ENCODE data around the gene GRID1.

GRID1 gene

GRCh38 chr10:86073199-86073977 is 293.2 kb downstream of the GRID1 start:
- no peak for DNase-seq

- no peak for DNase-seq
Measured at GRCh38 chr10:86072413-86072812, 294.2 kb downstream of the GRID1 start.

- no peak for DNase-seq
Measured at GRCh38 chr10:86071758-86072157, 294.8 kb downstream of the GRID1 start.

- DNase-seq, result no peak
Measured at GRCh38 chr10:86071145-86071544, 295.4 kb downstream of the GRID1 start.

DNA sequence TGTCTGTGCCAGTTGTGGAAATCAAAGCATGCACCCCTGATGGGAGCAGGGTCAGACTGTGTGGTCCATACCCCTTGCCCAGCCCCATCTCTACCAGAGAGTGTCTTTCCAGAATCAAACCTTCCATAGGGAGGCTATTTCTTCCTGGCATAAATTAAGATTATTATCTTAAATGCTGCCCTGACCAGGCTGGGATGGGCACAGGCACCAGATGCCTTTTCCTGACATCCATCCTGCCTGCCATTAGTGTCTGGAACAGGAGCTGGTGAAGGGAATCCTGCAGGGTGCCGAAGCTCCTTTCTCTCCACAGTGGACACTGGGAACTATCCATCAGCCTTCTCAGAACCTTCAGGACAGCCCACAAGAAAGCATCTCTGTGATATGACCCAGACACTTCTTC is 296.3 kb downstream of the GRID1 start:
- no peak for DNase-seq

DNA sequence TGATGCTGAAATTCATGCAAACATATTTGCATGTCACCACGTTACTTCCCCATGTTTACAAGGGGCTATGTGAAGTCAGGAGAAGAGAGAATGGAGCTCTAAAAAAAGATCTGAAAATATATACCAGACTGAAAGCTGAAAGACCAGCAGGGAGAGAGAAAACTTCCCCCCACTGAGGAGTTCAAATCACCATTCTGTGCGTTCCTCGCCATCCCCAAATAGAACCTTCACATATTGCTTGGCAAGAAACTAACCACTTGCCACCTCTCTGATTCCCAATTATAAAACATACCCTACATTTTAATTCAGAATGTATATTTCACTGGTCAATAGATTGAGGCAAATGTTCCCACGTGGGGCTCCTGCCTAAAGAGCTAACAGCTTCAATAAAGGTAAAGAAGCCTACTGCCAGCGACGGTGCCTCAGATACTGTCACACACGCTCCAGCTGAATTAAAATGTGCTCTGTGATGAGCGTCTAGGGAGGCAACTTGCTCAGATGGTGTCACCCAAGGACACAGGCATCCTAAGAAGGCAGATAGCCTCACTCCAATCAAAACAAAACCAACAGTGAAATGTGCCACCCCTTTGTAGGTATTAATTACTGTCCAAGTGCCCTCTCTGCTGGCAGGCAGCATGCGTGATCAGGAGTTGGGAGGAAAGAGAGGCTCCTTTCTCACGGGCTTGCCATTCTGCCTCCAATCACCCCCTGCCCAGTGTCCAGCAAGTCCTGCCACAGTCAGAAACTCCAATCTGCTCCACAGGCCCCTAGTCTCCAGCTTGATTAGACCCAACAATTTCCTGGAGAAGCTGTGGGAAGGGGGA is 298.2 kb downstream of the GRID1 start:
- no peak for DNase-seq

DNA sequence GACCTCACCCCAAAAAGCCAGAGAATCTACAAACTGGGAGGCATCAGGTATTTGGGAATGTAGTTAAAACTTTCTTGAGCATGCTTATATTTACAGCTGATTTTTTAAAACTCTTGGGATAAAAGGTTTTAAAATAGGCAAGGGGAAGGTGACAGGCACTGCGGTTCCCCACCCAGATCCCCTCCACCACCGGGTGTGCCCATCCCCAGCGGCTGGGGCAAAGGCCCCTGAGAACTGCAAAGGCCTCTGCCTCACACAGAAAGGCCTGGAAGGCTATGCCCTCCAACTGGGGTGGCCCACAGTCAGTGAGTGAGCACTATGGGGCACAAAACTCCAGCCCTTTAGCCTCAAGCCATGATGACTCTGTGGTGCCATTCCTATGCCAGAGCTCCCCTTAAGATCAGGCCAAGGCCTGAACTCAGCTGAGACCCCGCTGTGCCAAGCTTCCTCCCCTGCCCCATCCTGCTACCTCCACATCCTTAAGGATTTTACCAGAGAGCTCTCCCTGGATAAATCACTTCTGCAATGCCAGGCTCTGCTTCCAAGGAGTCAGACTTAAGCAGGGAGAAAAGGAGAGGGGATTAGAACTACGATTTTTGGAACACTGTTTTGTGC is 299.1 kb downstream of the GRID1 start:
- no peak for DNase-seq

DNA sequence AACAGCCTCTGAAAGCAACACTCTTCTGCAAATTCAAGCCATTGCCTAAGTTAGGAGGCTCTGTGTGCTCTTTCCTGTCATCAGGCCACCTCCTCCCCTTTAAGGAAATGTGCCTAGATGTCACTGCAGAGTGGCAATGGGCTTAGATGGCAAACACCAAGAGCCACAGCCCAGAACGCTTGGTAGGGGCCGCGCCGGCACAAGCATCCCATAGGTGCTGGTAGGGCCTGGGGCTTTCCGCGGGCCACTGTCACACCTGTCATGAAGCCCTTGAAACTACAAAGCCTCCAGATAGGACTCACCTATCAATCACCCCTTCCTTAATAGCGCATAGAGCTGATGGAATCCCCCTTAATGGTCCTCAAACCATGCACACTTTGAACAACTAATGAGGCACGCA is 299.9 kb downstream of the GRID1 start:
- no peak for DNase-seq

DNA sequence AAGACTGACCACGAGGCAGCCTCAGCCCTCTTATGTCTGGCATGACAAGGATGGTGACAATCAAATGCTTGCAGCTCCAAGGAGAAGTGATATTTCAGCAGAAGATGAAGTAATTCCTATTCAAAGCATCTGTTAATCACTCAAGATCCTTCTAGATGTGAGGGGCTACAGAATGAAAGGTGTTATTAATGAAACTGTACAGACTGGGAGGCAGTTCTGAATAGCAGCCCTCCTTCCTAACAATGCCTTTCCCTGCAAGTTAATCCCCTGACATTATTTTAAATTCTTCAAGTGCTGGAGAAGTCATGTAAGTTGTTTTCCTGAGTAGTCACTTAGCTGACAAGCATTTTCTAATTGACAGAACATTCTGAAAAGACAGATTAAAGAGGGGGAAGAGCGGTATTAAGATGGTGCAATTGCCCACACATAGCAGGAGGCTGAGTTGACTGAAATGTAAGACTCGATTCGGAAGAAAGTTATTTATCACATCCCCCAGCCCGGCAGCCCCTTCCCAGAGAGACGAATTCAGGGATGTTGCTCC is 300.8 kb downstream of the GRID1 start:
- no peak for DNase-seq

- DNase-seq, result no peak
Measured at GRCh38 chr10:86064931-86065662, 301.5 kb downstream of the GRID1 start.

GRCh38 chr10:86064219-86064618 is 302.4 kb downstream of the GRID1 start:
- no peak for DNase-seq

GRCh38 chr10:86063341-86063740 is 303.3 kb downstream of the GRID1 start:
- no peak for DNase-seq

DNA sequence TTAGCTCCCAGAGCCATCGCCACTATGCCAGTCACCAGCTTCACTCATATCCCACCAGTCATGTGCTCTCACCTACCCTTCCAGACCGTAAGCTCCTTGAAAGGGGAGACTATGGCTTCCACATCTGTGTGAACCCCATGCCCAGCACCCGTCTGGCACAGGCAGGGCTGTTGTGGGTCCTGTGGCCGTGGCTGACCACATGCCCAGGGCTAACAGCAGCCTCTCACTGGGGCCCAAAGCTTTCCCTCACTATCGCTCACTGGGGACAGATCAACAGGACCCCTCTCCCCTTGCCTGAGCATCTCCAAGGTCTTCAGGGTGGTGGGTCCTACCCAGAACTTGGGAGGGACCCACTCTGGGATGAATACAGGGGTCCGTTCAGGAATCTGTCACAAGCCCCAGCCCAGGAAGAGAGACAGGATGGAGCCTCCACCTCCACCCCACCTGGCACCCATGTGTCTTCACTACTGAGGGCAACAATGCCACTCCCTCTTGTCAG is 303.9 kb downstream of the GRID1 start:
- DNase-seq, result no peak

GRCh38 chr10:86062198-86062550 is 304.4 kb downstream of the GRID1 start:
- no peak for DNase-seq

- no peak for DNase-seq
Measured at GRCh38 chr10:86061278-86062197, 305.1 kb downstream of the GRID1 start.

DNA sequence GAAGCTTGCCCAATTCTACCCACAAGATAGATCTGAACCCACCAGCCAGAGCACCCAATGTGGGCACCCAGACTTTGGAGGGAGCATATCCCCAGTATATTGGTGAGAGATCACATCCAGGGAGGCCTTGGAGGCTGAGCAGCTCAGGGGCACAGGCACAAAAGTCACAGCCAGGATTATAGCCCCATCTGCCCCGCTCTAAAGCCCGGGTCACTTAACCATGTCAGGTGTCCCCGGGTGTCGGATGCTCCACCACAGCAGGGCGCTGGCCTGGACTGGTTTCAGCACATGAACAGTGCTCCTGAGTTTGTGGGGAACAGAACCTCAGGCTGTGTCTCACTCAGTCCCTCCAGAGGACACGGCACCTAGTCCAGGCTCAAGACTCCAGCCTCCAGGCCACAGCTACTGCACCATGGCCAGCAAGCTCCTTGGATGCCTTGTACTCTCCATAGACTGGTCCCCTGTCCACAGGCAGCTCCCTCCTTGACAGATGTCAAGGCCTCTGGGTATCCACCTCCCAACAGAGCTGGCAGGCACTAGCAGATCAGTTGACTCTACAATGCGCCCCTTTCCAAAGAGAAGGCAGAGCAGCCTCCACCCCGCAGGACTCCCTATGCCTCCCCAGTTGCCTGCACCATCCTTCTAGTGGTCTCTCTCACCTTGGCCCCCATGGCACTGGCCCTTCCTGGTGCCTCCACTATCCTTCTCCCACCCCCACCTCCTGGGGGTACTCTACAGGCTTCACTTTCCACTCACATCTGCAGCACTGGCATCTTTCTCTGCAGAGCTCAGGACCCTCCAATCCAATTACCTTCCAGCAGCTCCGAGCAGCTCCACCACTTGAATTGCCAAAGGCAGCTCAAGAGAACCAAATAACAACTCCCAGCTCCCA is 306.0 kb downstream of the GRID1 start:
- no peak for DNase-seq

DNA sequence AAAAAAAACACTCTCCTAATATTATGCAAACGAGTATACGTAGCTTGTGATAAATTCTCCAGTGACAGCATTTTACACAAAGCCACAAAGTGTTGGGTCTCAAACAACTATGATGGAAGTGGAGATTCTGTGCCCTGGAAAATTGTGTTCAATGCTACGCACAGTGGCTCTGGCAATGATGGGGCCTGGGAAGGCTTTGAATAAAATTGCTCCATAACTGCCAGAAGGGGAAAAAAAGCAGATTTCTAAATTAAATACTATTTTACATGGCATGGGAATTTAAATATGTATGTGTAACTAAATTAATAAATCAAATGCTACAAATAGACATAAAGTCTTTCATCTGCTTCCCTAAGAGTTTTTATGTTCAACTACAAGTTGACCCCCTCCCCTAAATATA is 306.7 kb downstream of the GRID1 start:
- DNase-seq, result no peak

DNA sequence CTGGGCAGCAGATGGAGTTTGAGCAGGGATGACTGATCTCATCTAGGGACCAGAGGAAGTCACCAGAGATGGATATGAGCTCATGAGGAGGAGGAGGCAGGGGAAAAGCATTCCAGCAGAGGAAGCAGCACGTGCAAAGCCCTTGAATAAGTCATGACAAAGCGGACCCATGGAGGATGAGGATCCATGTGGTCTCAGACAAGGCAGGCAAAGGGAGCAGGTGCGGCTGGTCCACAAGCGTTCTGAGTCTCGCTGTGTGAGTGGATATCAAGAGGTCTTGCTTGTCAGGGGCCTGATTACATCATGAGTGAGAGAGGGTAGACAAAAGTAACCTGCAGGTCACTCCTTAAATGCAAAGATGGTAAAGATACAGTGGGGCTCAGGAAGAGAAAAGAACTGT is 307.6 kb downstream of the GRID1 start:
- DNase-seq, result no peak

DNA sequence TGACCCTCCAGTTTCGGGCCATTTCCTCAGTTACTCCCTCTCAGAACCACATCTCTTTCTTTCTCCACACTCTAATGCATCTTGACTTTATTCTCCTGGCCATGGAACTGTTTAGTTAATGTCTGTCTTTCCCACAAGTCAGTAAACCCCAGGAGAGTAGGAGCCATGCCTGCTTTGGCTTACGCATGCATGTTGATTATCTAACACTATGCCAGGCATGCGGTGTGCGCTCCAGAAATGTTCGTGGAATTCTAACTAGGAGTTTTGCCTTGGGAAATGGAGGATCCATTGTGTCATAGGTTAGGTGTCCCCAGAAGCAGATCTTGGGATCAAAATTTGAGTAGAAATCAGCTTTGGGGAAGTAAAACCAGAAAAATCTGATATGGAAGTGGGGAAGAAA is 308.9 kb downstream of the GRID1 start:
- no peak for DNase-seq

GRCh38 chr10:86056672-86057071 is 309.9 kb downstream of the GRID1 start:
- DNase-seq, result no peak

DNA sequence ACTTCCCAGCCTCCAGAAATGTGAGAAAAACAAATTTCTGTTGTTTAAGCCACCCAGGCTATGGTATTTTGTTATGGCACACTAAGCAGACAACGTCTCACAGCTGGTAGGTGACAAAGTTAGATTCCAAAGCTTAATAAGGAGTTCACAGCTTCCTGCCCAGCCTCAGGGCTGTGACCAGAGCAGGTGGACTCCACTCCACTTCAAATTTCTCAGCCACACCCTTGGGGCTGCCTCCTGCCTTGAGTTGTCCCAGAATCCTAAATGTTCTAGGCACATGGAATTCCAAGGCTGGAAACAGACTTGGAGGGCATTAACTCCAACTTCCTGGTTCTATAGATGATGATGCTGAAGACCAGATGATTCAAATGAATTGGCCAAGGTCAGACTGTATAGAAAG is 310.7 kb downstream of the GRID1 start:
- DNase-seq, result no peak
